Sigmoid colon (tissue), 4 donors: Measurements from ENCODE around the gene CD8A.

Source experiments
- CTCF ChIP-seq, 4 experiments: fragments of 450-650 bp in 3 of 4; fragments of 200-600 bp in 1 of 4; IDR thresholded peaks; one replicate each; pipeline ENCODE4 v1.5.1; 2016 to 2019; ENCODE audit warnings: antibody characterized with exemption in 4 of 4, mild to moderate bottlenecking in 3 of 4, moderate library complexity in 2 of 4
- EP300 ChIP-seq, 4 donors: sonication (generic); formaldehyde crosslinking; IDR thresholded peaks; one replicate each; pipeline ENCODE4 v1.6.1; 2017; ENCODE audit warnings: antibody characterized with exemption in 4 of 4

- TF ChIP-seq CTCF (IDR thresholded peaks at IDR 0.05) = no peak
- TF ChIP-seq EP300 (IDR thresholded peaks at IDR 0.05) = no peak
These were observed 46.6 kb downstream of the CD8A start for GRCh38 chr2:86744152-86744551.
